Hypothalamus (tissue), 51 donors: Measurements from ENCODE around the gene CRX.
"Not testable (repeated sequence)": the region's sequence is repeated elsewhere in the genome, so short reads cannot be mapped to it uniquely, and the experiment has no call there.

Source experiments
- DNase-seq, 51 donors: peaks; one replicate each; lab custom pipeline; 2025; lab: John Stamatoyannopoulos, UW

The CRX gene

DNA sequence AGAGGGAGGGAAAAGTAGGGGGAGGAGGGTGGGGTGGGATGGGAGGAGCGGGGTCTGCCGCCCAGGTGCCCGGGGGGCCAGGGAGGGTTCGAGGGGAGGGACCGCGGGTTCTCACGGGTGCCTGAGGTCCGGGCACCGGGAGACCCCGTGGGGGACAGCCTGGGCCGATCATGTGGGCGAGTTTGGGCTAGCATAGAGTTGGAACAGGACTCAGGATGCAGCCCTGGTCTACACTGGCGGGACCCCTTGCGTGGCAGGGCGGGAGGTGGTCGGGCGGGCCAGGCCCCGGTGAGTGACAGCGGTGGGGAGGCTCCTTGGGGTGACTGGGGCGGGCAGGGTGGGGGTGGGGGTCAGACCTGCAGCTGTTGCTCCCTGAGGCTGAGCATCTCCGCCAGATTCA is 18.6 kb upstream of the CRX start:
- not testable (repeated sequence) for DNase-seq

DNA sequence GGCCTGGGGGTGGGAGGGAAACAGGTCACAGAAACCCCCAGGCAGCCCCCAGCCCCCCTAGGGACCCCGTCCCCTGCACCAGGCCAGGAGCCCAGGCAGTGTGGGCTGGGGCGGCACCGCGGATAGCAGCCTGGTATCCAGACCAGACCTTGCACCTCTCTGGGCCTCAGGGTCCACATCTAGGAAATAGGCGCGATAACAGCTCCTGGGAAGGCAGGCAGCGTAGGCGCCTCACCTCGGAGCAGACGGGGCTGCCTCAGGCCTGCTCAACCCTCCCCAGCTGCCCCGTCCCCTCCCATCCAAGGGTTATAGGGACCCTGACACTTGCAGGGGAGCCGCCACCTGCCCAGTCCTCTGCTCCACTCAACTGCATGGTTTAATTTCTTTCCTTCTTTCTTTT is 18.1 kb upstream of the CRX start:
- DNase-seq = not testable (repeated sequence)

DNA sequence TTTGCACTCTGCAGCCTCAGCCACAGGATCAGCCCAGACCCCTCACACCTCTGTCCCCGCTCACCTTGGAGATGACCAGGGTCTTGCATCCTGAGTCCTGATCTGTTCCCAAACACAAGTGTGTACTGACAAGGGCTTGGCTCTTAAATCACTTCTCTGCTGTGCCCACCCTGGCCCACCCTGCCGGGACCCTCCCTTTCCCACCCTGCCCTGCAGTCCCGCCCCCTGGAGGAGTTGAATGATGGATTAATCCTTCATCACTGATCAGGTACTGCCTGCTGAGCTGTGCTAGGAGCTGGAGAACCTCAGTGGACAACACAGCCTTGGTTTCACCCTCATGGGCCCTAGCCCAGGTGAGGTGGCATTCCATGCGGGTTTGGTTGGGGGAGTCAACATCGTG is 17.3 kb upstream of the CRX start, which contains the start of gene TPRX1:
TSS of gene TPRX1 (minus strand) at position 101 of the 400 bp plus-strand sequence. CDS start at position 89, 12 bp downstream.
- not testable (repeated sequence) for DNase-seq

DNA sequence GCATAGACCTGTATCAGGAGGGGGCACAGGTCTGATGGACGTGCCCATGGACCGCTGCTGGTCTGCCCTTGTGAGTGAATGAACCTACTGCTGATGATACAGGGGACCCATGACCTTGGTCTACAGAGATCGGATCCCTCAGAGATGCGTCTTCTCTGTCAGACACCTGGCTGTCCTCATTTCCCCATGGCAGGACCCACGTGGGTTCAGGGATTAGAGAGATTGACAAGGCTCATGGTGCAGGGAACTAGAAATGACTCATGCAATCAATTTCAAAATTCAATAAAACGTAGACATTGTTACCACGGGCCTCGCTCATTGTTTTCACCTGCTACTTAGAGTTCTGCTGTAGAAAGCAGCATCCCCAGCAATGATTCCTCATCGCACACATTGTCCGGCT is 16.4 kb upstream of the CRX start:
- no peak for DNase-seq

DNA sequence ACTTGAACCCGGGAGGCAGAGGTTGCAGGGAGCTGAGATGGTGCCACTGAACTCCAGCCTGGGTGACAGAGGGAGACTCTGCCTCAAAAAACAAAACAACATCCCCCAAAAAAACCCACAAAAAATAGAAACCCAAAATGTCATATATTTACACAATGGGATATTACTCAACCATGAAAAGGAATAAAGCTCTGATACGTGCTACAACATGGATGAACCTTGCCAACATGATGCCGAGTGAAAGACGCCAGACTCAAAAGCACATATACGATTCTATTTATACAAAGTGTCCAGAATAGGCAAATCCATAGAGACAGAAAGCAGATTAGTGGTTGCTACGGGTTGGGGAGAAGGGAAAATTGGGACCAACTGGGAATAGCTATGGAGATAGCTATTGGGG is 15.3 kb upstream of the CRX start:
- DNase-seq = no peak

DNA sequence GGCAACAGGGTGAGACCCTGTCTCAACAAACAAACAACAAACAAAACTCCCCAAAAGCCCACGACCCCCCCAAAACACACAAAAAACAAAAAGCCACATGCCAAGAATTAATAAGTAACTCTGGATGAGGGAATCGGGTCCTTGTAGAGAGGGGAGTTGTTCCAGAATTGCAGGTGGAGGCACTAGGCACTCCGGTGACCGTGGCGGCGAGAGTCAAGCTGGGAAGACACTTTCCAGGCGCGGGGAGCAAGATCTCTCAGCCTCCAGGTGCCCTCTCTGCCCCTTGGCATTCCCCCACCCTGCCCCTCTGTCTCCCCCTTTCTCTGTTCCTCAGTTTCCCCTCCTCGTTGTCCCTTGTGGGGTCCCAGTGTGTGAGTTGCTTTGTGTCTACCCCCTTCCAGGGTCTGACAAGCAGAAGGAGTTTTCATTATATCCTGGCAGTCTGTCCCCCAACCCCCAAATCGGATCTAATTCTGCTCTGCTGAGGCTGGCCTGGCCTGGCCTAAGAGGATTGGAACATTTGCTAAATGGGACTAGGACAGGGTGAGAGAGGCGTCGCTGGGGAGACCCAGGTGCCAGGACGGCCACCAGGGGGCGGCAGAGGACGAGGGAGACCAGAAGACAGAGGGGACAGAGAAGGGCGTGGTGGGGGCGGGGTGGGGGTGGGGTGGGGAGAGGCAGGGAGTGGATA is 8.3 kb upstream of the CRX start:
- peak in 37 of 51 donors; percentile 1 to 60 (median 18) for DNase-seq

DNA sequence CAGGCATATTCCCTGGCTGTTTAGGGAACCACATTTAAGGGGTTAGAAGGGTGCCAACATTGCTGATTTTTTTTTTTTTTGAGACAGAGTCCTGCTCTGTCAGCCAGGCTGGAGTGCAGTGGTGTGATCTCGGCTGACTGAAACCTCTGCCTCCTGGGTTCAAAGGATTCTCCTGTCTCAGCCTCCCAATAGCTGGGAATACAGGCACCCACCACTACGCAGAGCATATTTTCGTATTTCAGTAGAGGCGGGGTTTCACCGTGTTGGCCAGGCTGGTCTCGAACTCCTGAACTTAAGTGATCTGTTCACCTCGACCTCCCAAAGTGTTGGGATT is 7.8 kb upstream of the CRX start:
- DNase-seq = no peak

DNA sequence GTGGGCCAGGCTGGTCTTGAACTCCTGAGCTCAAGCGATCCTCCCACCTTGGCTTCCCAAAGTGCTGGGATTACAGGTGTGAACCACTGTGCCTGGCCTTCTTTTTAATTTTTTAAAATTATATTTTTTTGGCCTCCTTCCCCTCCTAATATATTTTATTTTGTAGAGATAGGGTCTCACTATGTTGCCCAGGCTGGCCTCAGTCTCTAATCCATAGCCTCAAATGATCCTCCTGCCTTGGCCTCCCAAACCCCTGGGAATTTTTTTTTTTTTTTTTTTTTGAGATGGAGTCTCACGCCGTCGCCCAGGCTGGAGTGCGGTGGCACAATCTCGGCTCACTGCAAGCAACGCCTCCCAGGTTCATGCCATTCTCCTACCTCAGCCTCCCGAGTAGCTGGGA is 5.5 kb upstream of the CRX start:
- not testable (repeated sequence) for DNase-seq

DNA sequence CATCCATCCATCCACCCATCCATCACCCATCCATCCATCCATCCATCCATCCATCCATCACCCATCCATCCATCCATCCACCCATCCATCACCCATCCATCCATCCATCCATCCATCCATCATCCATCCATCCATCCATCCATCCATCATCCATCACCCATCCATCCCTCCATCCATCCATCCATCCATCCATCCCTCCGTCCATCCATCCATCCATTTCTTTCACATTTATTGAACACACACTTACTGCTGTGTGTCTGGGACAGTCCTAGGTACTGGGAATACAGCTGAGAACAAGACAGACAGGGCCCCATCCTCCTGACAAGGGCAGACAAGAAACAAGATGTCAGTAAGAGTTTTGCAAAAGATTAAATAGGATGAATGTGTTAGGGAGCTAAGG is 3.5 kb upstream of the CRX start:
- not testable (repeated sequence) for DNase-seq

DNA sequence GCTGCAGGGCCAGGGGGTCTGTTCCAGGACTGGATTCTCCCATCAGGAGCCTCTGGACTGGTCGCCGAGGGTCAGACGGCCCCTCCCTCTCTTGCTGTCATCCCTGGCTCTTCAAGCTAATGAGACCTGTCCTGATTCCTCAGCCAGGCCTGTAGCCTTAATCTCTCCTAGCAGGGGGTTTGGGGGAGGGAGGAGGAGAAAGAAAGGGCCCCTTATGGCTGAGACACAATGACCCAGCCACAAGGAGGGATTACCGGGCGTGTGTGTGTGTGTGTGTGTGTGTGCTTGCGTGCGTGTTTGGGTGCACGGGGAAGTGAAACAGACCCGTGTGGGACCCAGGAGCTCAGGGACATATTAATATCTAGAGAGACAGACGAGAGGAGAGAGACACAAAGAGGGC is 1.9 kb upstream of the CRX start:
- DNase-seq = no peak

DNA sequence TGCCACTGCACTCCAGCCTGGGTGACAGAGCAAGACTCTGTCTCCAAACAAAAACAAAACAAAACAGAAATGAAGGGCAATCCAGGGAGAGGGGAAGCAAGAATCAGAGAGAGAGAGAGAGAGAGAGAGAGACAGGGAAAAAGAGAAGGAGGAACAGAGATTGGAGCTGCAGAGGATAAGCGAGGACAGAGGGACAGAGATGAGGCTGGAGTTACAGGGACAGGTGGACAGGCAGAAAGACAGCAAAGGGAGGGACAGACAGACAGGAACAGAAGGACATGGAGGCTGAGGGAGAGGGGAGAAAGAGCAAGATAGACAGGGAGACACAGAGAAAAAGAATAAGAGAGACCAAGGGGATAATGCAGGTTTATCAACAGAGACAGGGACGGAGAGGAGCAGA is 1.3 kb upstream of the CRX start:
- no peak for DNase-seq

DNA sequence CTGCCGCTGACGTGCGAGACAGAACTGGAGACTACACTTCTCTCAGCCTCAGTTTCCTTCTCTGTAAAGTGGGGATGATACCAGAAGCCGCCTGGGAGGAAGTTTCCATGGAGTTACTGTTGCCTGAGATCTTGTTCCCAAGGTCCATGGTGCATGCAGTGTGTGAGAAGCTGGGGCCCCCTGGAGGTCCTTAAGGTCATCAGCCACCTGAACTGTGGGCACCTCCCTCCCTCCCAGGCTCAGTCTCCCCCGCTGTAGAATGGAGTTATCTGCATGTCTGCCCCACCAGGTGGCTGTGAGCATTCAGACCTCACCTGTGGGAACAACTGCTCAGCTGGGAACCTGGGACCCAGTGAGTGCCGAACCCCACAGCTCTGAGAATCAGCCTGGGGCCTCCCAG is 2.7 kb downstream of the CRX start:
- DNase-seq = no peak

DNA sequence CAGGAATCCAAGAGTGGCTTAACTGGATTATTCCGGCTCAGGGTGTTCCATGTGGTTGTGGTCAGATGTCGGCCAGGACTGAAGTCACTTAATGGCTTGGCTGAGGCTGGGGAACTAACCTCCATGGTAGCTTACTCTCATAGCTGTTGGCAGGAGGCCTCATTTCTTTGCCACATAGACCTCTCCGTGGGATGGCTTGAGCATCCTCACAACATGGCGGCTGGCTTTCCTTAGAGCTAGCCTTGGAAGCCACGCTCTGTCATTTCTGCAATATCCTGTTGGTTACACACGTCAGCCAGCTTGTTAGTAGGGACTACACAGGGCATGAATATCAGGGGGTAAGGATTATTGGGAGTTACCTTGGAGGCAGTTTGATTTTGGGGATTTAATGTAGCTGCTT is 5.1 kb downstream of the CRX start:
- DNase-seq = no peak

DNA sequence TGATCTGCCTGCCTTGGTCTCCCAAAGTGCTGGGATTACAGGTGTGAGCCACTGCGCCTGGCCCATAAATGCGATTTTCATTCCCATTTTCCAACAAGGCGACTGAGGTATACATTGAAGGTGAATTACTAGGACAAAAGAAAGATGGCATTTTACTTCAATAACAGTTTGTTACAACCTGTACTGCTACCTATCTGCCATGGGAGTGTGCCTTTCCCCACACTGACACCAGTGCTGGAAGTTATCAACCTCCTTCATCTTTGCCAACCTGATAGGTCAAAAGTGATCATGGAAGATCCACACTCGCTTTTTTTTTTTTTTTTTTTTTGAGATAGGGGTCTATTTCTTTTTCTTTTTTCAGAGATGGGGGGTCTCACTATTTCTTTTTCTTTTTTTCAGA is 11.0 kb downstream of the CRX start:
- DNase-seq = no peak

DNA sequence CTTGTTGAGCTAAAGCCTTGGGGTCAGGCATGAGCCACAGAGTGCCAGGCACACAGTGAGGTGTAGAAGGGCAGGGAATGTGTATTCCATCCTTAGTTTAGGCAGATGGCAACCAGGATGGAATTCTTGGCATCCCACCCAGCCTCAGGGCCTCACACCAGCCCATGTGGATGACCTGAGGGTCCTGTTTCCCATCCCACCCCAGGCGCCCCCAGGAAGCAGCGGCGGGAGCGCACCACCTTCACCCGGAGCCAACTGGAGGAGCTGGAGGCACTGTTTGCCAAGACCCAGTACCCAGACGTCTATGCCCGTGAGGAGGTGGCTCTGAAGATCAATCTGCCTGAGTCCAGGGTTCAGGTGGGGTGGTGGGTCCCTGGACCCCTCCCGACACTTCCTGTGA is 14.3 kb downstream of the CRX start:
- no peak for DNase-seq

DNA sequence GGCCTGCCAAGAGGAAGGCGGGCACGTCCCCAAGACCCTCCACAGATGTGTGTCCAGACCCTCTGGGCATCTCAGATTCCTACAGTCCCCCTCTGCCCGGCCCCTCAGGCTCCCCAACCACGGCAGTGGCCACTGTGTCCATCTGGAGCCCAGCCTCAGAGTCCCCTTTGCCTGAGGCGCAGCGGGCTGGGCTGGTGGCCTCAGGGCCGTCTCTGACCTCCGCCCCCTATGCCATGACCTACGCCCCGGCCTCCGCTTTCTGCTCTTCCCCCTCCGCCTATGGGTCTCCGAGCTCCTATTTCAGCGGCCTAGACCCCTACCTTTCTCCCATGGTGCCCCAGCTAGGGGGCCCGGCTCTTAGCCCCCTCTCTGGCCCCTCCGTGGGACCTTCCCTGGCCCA is 17.7 kb downstream of the CRX start:
- no peak for DNase-seq

DNA sequence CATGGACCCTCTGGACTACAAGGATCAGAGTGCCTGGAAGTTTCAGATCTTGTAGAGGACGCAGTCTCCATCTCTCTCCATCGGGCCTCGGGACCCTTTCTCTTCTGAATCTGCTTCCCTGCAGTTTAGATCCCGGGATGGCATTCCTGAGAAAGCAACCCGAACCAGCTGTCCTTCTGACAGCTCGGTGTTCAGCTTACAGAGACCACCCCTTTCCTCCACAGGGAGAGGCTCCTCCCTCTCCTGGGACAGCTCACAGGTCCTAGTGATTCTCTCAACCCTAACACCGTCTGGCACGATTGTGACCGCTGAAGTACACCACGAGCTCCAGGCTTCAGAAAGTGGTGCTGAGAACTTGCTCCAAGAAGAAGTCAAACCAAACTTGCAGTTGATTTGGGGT is 18.2 kb downstream of the CRX start:
- DNase-seq = no peak

DNA sequence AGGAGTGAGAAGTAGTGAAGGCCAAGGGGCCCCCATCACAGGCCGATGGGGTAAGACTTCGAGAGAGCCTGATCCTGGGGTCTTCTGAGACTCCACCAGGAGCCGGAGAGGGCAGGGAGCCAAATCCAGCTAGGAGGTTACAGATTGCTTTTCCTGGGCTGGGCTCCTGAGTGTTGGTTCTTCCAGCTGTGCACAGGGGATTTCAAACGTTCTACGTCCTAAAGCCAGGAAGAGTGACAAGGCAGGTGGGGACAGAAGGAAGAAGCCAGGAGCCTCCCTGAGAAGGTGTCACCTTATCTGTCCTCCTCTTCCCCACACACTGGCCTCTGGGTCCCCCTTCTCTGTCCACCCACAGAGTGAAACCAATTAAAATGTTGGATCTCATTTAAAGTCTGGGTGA is 21.2 kb downstream of the CRX start:
- no peak for DNase-seq

DNA sequence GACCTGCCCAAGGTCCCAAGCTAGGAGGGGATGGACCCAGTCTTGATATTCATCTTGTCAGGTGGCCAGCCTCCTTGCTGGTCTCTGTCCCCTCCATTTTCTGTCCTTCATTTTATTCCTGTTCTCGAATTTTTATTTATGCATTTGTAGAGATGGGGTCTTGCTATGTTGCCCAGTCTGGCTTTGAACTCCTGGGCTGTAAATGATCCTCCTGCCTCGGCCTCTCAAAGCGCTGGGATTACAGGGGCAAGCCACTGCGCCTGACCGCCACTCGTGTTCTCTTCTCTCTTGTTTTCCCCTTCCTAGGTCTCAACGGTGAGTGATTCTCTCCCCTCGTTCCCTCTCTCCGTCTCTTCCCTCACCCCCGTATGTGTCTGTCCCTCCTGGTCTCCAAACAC is 26.7 kb downstream of the CRX start:
- no peak for DNase-seq

DNA sequence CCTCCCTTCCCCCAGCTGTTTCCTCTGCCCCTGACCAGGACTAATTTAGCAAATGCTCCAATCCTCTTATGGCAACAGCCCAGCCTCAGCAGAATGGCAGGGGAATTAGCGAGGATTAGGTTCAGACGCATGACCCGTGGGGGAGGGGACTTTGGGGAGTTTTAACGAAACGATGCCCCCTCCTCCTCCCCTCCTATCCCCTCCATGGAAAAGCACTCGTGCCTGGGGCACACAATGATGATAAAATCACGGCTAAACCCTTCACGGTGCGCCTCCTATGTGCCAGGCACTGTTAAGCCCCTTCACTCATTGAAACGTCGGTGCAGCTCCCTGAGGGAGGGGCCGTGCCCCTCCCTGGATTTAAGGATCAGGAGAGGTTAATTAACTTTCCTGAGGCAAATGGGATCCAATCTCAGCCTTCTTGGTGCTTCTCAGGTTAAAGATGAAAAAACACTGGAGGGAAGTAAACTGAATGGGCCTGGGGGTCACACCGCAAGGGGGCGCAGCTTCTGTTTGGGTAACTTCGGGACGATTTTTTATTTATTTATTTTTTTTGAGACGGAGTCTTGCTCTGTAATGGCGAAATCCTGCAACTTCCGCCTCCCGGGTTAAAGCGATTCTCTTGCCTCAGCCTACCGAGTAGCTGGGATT is 27.2 kb downstream of the CRX start:
- no peak for DNase-seq

DNA sequence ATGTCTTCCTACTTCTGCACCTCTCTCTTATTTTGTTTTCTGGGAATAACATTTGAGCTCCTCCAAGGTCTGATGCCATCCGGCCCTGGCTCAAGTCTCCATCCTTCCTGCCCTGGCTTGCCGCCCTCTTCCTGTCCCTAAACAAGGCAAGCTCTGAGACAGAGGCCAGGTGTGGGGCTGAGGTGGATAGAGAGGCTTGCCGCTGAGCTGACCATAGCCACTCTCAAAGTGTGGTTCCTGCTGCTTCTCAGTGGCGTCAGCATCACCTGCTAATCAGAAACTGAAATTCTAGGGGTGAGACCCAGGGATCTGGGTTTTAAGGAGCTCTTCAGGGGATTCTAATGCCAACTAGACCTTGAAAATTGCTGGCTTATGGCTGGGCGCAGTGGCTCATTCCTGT is 31.3 kb downstream of the CRX start:
- DNase-seq = no peak

DNA sequence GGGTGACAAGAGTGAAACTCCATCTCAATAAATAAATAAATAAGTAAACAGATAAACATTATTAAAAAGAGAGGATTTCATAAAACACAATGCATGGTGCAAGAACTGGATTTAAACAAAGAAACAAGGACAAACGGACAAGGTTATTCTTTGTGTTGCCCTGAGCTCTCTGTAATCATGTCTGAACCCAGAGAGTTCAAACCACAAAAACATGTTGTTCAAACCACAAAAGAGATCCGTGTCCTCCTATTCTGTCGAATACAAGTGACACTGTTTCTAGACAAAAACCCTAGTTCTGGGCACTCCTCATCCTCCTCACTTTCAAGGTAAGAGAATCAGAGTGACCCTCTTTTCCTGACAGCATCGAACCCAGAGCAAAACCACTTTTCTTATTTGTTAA is 32.7 kb downstream of the CRX start:
- DNase-seq = no peak

DNA sequence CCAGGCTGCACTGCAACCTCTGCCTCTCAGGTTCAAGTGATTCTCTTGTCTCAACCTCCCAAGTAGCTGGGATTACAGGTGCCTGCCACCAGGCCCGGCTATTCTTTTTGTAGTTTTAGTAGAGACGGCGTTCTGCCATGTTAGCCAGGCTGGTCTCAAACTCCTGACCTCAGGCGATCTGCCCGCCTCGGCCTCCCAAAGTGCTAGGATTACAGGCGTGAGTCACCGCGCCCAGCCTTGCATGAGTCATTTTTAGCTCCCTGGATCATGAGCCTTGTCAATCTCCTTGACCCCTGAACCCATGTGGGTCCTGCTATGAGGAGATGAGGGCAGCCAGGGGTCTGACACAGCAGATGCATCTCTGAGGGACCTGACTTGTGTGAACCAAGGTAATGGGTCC is 36.5 kb downstream of the CRX start:
- not testable (repeated sequence) for DNase-seq
